CD4-positive, alpha-beta T cell treated with Interferon gamma for 1 hour (primary cell): Measurements from ENCODE around the gene CEL.
"Not testable (repeated sequence)": the region's sequence is repeated elsewhere in the genome, so short reads cannot be mapped to it uniquely, and the experiment has no call there.

Experiments
- DNase-seq: peaks from one replicate; pipeline ENCODE4 v3.0.0-alpha.2; 2020

CEL gene

DNA sequence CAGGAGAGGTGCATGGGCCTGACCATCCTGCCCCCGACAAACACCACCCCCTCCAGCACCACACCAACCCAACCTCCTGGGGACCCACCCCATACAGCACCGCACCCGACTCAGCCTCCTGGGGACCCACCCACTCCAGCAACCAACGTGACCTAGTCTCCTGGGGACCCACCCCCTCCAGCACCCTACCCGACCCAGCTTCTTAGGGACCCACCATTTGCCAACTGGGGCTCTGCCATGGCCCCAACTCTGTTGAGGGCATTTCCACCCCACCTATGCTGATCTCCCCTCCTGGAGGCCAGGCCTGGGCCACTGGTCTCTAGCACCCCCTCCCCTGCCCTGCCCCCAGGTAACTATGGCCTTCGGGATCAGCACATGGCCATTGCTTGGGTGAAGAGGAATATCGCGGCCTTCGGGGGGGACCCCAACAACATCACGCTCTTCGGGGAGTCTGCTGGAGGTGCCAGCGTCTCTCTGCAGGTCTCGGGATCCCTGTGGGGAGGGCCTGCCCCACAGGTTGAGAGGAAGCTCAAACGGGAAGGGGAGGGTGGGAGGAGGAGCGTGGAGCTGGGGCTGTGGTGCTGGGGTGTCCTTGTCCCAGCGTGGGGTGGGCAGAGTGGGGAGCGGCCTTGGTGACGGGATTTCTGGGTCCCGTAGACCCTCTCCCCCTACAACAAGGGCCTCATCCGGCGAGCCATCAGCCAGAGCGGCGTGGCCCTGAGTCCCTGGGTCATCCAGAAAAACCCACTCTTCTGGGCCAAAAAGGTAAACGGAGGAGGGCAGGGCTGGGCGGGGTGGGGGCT is 4.6 kb downstream of the CEL start:
- DNase-seq, result no peak

GRCh38 chr9:133067006-133067405 is 5.2 kb downstream of the CEL start:
- no peak for DNase-seq

- DNase-seq, result no peak
These were observed 6.0 kb downstream of the CEL start for GRCh38 chr9:133067813-133068212.

DNA sequence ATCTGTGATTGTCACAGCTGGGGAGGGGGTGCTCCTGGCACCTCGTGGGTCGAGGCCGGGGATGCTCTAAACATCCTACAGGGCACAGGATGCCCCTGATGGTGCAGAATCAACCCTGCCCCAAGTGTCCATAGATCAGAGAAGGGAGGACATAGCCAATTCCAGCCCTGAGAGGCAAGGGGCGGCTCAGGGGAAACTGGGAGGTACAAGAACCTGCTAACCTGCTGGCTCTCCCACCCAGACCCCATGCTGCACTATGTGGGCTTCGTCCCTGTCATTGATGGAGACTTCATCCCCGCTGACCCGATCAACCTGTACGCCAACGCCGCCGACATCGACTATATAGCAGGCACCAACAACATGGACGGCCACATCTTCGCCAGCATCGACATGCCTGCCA is 6.7 kb downstream of the CEL start:
- DNase-seq, result not testable (repeated sequence)

GRCh38 chr9:133070500-133070961 is 8.8 kb downstream of the CEL start:
- DNase-seq, result not testable (repeated sequence)

DNA sequence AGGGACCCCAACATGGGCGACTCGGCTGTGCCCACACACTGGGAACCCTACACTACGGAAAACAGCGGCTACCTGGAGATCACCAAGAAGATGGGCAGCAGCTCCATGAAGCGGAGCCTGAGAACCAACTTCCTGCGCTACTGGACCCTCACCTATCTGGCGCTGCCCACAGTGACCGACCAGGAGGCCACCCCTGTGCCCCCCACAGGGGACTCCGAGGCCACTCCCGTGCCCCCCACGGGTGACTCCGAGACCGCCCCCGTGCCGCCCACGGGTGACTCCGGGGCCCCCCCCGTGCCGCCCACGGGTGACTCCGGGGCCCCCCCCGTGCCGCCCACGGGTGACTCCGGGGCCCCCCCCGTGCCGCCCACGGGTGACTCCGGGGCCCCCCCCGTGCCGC is 9.2 kb downstream of the CEL start:
- DNase-seq, result not testable (repeated sequence)

GRCh38 chr9:133071484-133072150 is 9.8 kb downstream of the CEL start:
- no peak for DNase-seq

DNA sequence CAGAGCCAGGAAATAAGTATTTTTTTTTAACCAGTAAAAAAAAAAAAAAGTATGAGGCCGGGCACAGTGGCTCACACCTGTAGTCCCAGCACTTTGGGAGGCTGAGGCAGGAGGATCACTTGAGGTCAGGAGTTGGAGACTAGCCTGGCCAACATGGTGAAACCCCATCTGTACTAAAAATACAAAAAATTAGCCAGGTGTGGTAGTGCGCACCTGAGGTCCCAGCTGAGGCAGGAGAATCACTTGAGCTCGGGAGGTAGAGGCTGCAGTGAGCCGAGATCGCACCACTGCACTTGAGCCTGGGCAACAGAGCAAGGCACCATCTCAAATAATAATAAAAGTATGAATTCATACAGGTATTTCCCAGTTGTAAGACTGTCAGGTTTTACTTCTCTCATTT is 10.4 kb downstream of the CEL start:
- not testable (repeated sequence) for DNase-seq

DNA sequence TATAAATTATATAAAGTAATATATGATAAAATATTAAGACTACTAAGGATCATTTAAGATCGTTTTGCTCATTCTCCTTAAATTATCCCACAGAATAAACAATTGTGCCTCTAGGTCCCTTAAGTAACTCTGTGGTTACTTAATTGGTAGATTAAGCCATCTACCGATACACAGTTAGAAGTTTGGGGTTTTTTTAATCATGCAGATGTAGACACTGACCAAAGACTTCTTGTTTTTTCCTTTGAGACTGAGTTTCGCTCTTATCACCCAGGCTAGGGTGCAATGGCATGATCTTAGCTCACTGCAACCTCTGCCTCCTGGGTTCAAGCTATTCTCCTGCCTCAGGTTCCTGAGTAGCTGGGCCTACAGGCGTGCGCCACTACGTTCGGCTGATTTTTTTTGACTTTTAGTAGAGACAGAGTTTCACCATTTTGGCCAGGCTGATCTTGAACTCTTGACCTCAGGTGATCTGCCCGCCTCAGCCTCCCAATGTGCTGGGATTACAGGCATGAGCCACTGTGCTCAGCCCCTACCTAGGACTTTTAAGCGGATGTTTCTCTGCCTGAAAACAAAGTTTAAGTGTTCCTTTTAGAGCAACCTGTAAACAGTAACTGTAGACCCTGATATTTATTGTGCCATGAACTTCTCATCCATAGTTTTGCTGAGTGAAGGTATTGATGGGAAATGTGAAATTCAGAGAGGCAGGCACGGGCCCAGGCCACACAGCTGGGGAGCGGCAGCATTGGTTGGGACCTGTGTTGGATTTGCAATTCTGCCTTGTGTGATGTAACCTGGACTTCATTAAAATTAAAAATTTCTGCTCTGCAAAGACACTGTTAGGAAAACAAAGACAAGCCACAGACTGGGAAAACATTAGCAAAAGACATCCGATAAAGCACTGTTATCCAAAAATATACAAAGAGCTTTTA is 11.6 kb downstream of the CEL start:
- no peak for DNase-seq

DNA sequence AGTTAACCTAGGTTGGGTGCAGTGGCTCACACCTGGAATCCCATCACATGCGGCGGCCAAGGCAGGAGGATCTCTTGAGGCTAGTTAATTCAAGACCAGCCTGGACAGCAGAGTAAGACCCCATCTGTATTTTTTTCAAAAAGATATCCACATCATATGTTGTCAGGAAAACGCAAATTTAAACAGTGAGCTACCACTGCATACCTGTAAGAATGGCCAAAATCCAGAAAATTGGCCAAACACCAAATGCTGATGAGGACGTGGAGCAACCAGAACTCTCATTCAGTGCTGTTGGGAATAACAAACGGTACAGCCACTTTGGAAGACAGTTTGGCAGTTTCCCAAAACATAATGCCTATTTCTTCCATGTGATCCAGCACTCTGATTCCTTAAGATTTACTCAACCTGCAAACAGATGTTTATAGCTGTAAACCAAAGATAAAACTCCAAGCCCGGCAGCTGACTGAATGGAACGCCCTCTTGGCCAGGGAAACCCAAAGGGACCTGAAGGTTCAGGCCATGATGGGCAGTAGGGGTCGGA is 12.4 kb downstream of the CEL start:
- DNase-seq, result no peak

DNA sequence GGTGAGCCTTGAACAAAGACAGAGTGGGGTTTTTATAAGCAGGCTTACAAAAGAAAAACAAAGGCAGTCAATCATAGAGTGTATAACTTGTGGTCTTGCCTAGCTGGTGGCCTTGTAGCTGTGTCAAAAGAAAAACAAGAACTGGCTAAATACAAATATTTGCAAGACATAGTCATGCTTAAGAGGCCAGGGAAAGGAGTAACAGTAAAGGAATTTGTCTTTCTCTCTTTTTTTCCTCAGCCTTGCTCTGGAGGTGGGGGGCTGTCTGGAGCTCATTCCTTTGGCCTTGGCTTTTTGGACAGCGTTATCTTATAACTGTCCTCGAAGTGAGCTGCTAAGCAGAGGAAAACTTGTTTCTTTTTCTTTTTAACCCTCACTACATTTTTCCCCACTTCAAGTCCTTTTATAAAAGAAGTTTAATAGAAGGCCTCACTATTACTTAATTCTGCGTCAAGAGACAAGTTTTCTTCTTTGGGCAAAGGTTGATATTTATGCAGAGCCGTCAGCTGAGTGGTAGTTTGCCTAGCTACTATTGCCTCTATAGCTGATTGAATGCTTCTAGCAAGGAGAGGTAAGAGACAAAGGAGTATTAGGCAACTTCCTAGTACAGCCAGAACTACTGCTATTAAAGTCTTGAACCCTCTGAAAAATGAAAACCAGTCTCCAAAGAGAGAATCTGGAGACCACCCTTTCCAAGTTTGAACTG is 14.3 kb downstream of the CEL start:
- DNase-seq, result no peak

DNA sequence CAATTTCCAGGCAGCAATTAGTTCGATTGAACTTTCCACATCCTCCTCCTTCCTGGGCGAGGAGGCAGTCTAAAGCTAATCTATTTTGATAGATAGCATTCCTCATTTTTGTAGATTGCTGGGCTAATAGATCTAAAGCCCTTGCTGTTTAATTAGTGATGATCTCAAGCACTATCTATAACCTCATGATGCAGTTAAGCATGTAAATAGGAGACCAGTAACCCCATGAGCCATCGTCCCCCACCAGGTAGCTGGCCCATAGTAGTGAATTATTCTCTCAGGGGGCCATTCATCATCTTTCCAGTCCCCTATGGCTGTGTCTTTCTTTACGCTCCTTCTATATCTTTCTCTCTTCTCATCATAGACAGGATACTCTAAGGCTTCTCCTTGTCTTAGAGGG is 14.9 kb downstream of the CEL start:
- no peak for DNase-seq

DNA sequence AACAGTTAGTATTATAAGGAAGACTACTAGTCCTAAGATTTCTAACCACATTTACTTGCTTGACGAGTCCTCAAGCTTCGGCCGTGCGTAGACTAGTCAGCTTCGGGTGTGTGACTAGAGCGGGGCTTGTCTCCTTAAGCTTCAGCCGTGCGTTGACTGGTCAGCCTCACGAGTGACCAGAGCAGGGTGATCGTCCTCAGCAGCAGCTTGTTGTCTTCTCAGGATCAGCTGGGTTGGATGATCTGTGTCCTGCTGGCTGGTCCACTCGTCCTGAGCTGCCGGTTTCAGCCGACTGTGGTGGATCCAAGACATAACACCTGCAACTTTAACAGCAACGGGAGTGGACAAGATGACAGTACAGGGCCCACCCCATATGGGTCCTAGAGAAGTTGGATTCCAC is 16.7 kb downstream of the CEL start:
- no peak for DNase-seq

- DNase-seq, result no peak
These were observed 18.4 kb downstream of the CEL start for GRCh38 chr9:133080161-133080560.

- not testable (repeated sequence) for DNase-seq
These were observed 19.3 kb downstream of the CEL start for GRCh38 chr9:133080786-133081779.

DNA sequence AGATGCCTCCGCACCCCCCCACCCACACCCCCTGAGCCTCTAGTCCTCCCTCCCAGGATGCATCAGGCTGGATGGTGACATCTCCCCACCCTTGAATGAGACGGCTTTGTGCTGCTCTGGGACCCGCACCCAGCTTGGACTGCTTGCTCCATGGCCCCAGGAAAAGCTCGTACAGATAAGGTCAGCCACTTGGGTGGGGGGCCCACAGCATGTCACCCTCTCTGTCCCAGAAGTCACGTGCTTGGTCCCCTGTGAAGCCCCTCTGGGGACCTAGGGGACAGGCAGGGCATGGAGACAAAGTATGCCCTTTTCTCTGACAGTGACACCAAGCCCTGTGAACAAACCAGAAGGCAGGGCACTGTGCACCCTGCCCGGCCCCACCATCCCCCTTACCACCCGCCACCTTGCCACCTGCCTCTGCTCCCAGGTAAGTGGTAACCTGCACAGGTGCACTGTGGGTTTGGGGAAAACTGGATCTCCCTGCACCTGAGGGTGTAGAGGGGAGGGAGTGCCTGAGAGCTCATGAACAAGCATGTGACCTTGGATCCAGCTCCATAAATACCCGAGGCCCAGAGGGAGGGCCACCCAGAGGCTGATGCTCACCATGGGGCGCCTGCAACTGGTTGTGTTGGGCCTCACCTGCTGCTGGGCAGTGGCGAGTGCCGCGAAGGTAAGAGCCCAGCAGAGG is 20.3 kb downstream of the CEL start:
- DNase-seq, result not testable (repeated sequence)

GRCh38 chr9:133083688-133084087 is 21.9 kb downstream of the CEL start:
- not testable (repeated sequence) for DNase-seq

- DNase-seq, result not testable (repeated sequence)
These were observed 24.6 kb downstream of the CEL start for GRCh38 chr9:133086212-133086860.

DNA sequence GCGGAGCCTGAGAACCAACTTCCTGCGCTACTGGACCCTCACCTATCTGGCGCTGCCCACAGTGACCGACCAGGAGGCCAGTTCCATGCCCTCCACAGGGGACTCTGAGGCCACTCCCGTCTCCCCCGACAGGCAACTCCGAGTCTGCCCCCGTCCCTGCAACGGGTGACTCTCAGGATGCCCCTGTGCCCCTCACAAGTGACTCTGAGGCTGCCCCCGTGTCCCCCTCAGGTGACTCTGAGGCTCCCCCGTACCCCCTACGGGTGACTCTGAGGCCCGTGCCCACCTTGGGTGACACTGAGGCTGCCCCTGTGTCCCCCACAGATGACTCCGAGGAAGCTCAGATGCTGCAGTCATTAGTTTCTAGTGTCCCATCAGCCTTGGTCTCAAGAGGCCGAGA is 25.1 kb downstream of the CEL start:
- DNase-seq, result no peak
